HL-60 (cell line): ENCODE data around the gene CNGA2.

Experiments
- DNase-seq, 2 experiments: peaks; one replicate each; pipeline ENCODE4 v3.0.0-alpha.2; 2010 to 2020; ENCODE audit warnings: low read depth in 1 of 2, low spot score in 1 of 2
- H3K27ac ChIP-seq: fragments of 250-450 bp; sonication (Bioruptor Pico); replicated peaks from 2 replicates; pipeline ENCODE4 v1.5.1; 2020; ENCODE audit warnings: mild to moderate bottlenecking, moderate library complexity
- H3K27me3 ChIP-seq: fragments of 250-450 bp; sonication (Bioruptor Pico); 2 replicates; pipeline ENCODE4 v1.5.1; 2021; ENCODE audit warnings: mild to moderate bottlenecking, moderate library complexity; ENCODE audit not compliant: insufficient read depth, poor library complexity, severe bottlenecking
- H3K4me3 ChIP-seq: replicated peaks from 2 replicates; pipeline ENCODE4 v1.5.1; 2011; ENCODE audit warnings: mild to moderate bottlenecking, control low read depth, low read length; ENCODE audit not compliant: insufficient read depth
- GABPA ChIP-seq: IDR thresholded peaks from 2 replicates; pipeline ENCODE4 v1.6.1; 2012; ENCODE audit warnings: low read depth
- POLR2AphosphoS5 ChIP-seq: IDR thresholded peaks from 2 replicates; pipeline ENCODE4 v1.6.1; 2012; ENCODE audit warnings: low read depth
- SPI1 ChIP-seq: IDR thresholded peaks from 2 replicates; pipeline ENCODE4 v1.6.1; 2012; ENCODE audit warnings: low read depth, mild to moderate bottlenecking, borderline replicate concordance
- TF ChIP-seq, protein P1 (sequence below): IDR thresholded peaks from one replicate; pipeline ENCODE4 v1.5.1; 2011; ENCODE audit warnings: low read length, control low read depth, inconsistent platforms; ENCODE audit not compliant: insufficient read depth
- TF ChIP-seq, protein P2 (sequence below): IDR thresholded peaks from 2 replicates; pipeline ENCODE4 v1.6.1; 2012; ENCODE audit warnings: low read depth; ENCODE audit not compliant: insufficient replicate concordance

Gene CNGA2

DNA sequence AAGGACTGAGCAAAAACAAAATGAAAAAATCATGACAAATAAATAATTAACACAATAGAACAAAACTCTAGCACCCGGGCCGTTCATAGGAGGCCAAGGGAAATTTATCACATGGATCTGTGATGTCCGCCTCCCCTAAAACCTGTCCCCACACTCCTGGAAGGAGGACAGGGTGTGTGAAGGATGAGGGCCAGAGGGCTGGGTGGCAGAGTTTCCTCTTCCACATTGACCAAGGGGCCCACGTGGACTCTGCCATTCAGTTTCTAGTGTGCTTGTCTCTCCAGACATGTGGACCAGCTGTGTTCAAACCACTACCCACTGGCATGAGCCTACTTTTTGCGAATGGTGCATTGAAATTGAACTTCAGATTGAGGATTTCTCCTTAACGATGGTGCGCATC, 33.0 kb upstream of the CNGA2 start:
- H3K27me3 ChIP-seq, result no peaks in the 10 kb centered on the region
- TF ChIP-seq SPI1 (no peak), GABPA (no peak), POLR2AphosphoS5 (no peak)
- TF ChIP-seq, protein P1, sequence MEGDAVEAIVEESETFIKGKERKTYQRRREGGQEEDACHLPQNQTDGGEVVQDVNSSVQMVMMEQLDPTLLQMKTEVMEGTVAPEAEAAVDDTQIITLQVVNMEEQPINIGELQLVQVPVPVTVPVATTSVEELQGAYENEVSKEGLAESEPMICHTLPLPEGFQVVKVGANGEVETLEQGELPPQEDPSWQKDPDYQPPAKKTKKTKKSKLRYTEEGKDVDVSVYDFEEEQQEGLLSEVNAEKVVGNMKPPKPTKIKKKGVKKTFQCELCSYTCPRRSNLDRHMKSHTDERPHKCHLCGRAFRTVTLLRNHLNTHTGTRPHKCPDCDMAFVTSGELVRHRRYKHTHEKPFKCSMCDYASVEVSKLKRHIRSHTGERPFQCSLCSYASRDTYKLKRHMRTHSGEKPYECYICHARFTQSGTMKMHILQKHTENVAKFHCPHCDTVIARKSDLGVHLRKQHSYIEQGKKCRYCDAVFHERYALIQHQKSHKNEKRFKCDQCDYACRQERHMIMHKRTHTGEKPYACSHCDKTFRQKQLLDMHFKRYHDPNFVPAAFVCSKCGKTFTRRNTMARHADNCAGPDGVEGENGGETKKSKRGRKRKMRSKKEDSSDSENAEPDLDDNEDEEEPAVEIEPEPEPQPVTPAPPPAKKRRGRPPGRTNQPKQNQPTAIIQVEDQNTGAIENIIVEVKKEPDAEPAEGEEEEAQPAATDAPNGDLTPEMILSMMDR, result no peak
- TF ChIP-seq, protein P2, sequence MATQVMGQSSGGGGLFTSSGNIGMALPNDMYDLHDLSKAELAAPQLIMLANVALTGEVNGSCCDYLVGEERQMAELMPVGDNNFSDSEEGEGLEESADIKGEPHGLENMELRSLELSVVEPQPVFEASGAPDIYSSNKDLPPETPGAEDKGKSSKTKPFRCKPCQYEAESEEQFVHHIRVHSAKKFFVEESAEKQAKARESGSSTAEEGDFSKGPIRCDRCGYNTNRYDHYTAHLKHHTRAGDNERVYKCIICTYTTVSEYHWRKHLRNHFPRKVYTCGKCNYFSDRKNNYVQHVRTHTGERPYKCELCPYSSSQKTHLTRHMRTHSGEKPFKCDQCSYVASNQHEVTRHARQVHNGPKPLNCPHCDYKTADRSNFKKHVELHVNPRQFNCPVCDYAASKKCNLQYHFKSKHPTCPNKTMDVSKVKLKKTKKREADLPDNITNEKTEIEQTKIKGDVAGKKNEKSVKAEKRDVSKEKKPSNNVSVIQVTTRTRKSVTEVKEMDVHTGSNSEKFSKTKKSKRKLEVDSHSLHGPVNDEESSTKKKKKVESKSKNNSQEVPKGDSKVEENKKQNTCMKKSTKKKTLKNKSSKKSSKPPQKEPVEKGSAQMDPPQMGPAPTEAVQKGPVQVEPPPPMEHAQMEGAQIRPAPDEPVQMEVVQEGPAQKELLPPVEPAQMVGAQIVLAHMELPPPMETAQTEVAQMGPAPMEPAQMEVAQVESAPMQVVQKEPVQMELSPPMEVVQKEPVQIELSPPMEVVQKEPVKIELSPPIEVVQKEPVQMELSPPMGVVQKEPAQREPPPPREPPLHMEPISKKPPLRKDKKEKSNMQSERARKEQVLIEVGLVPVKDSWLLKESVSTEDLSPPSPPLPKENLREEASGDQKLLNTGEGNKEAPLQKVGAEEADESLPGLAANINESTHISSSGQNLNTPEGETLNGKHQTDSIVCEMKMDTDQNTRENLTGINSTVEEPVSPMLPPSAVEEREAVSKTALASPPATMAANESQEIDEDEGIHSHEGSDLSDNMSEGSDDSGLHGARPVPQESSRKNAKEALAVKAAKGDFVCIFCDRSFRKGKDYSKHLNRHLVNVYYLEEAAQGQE, result no peak
- no peak overlapping the region for H3K4me3 ChIP-seq
- no peak for DNase-seq
- H3K27ac ChIP-seq, result no peak overlapping the region

GRCh38 chrX:151702026-151702714, 32.4 kb upstream of the CNGA2 start:
- H3K27me3 ChIP-seq, result no peaks in the 10 kb centered on the region
- no peak for DNase-seq
- TF ChIP-seq GABPA (no peak), POLR2AphosphoS5 (no peak), SPI1 (no peak)
- TF ChIP-seq, protein P2, result no peak
- TF ChIP-seq, protein P1, result no peak
- no peak overlapping the region for H3K4me3 ChIP-seq
- H3K27ac ChIP-seq, result no peak overlapping the region

GRCh38 chrX:151702741-151703340, 31.7 kb upstream of the CNGA2 start:
- Histone ChIP-seq H3K27me3 (no peaks in the 10 kb centered on the region), H3K27ac (no peak overlapping the region), H3K4me3 (no peak overlapping the region)
- DNase-seq, result no peak
- TF ChIP-seq, protein P1, result no peak
- no peak for TF ChIP-seq GABPA
- TF ChIP-seq, protein P2, result no peak
- TF ChIP-seq SPI1, result no peak
- TF ChIP-seq POLR2AphosphoS5, result no peak
